WTC11 (cell line): ENCODE results near the gene GOLGA7B. TPM values are rescaled to one million over a fixed set of nuclear protein-coding genes. Genes with fewer than 3 reads are reported as not detected.

Source experiments
- ATAC-seq: fragments of 200-7000 bp; cut with Tn5 transposase; 2 replicates; pipeline ENCODE4 v1.10.0; 2021; ENCODE audit warnings: mild to moderate bottlenecking, moderate library complexity
- CTCF ChIA-PET: fragments of 300-600 bp; sonication (Branson Sonifier 250); formaldehyde crosslinking; loops from one replicate; lab custom pipeline; 2021; ENCODE audit warnings: antibody characterized with exemption; lab: Charles Lee
- POLR2A ChIA-PET: fragments of 350-600 bp; sonication (Branson Sonifier 250); formaldehyde crosslinking; loops from one replicate; lab custom pipeline; 2021; ENCODE audit warnings: antibody characterized with exemption; lab: Charles Lee
- DNase-seq: peaks from one replicate; pipeline ENCODE4 v3.0.0; 2021; ENCODE audit warnings: low spot score
- H3K27ac Mint-ChIP-seq: 2 replicates; pipeline ENCODE4 v1.8.0; 2021; ENCODE audit warnings: mixed read lengths
- H3K27me3 Mint-ChIP-seq: 2 replicates; pipeline ENCODE4 v1.8.0; 2021; ENCODE audit warnings: low read depth, mild to moderate bottlenecking, moderate library complexity, mixed read lengths
- H3K36me3 Mint-ChIP-seq: 2 replicates; pipeline ENCODE4 v1.8.0; 2021; ENCODE audit warnings: mixed read lengths
- H3K4me1 Mint-ChIP-seq: 2 replicates; pipeline ENCODE4 v1.8.0; 2022; ENCODE audit warnings: mixed read lengths
- H3K4me3 Mint-ChIP-seq: 2 replicates; pipeline ENCODE4 v1.8.0; 2021; ENCODE audit warnings: mild to moderate bottlenecking, moderate library complexity, mixed read lengths
- H3K9me3 Mint-ChIP-seq: 2 replicates; pipeline ENCODE4 v1.8.0; 2021; ENCODE audit warnings: mixed read lengths
- ARID4B ChIP-seq: sonication (generic); formaldehyde crosslinking; IDR thresholded peaks from 2 replicates; pipeline ENCODE4 v1.8.0; 2023; ENCODE audit warnings: missing genetic modification reagents, mild to moderate bottlenecking, borderline replicate concordance
- ATF1 ChIP-seq: sonication (generic); formaldehyde crosslinking; IDR thresholded peaks from 2 replicates; pipeline ENCODE4 v1.8.1; 2023; ENCODE audit warnings: mild to moderate bottlenecking, moderate library complexity, missing genetic modification reagents
- CBFB ChIP-seq: sonication (generic); formaldehyde crosslinking; IDR thresholded peaks from 2 replicates; pipeline ENCODE4 v1.8.1; 2022; ENCODE audit warnings: mild to moderate bottlenecking, low read depth, missing genetic modification reagents
- E2F5 ChIP-seq: sonication (generic); formaldehyde crosslinking; IDR thresholded peaks from 2 replicates; pipeline ENCODE4 v1.8.1; 2022; ENCODE audit warnings: mild to moderate bottlenecking, moderate library complexity, missing genetic modification reagents
- FOXP1 ChIP-seq: sonication (generic); formaldehyde crosslinking; IDR thresholded peaks from 2 replicates; pipeline ENCODE4 v1.8.0; 2022; ENCODE audit warnings: missing genetic modification reagents, mild to moderate bottlenecking, moderate library complexity, borderline replicate concordance
- GABPB1 ChIP-seq: sonication (generic); formaldehyde crosslinking; IDR thresholded peaks from 2 replicates; pipeline ENCODE4 v1.8.1; 2023; ENCODE audit warnings: mild to moderate bottlenecking, missing genetic modification reagents
- MYBL2 ChIP-seq: sonication (generic); formaldehyde crosslinking; IDR thresholded peaks from 2 replicates; pipeline ENCODE4 v1.8.1; 2023; ENCODE audit warnings: mild to moderate bottlenecking, moderate library complexity, missing genetic modification reagents
- NFATC4 ChIP-seq: fragments of 250-450 bp; sonication (Bioruptor Pico); IDR thresholded peaks from 2 replicates; pipeline ENCODE4 v1.9.0; 2021; ENCODE audit warnings: mild to moderate bottlenecking
- NR2C2 ChIP-seq: sonication (generic); formaldehyde crosslinking; IDR thresholded peaks from 2 replicates; pipeline ENCODE4 v1.8.0; 2022; ENCODE audit warnings: mild to moderate bottlenecking, missing genetic modification reagents
- NR3C1 ChIP-seq: sonication (generic); formaldehyde crosslinking; conservative IDR thresholded peaks from 2 replicates; pipeline ENCODE4 v1.8.1; 2023; ENCODE audit warnings: low read depth, mild to moderate bottlenecking, missing genetic modification reagents
- PRRX2 ChIP-seq: fragments of 250-450 bp; sonication (Bioruptor Pico); IDR thresholded peaks from 2 replicates; pipeline ENCODE4 v1.8.0; 2021; ENCODE audit warnings: mild to moderate bottlenecking
- ZBTB21 ChIP-seq: sonication (generic); formaldehyde crosslinking; IDR thresholded peaks from 2 replicates; pipeline ENCODE4 v1.8.1; 2023; ENCODE audit warnings: mild to moderate bottlenecking, missing genetic modification reagents, borderline replicate concordance
- ZNF121 ChIP-seq: sonication (generic); formaldehyde crosslinking; IDR thresholded peaks from 2 replicates; pipeline ENCODE4 v1.8.0; 2023; ENCODE audit warnings: missing genetic modification reagents
- ZNF416 ChIP-seq: fragments of 250-450 bp; sonication (Bioruptor Pico); IDR thresholded peaks from 2 replicates; pipeline ENCODE4 v1.9.0; 2021; ENCODE audit warnings: mild to moderate bottlenecking, inconsistent platforms
- ZNF425 ChIP-seq: fragments of 250-450 bp; sonication (Bioruptor Pico); conservative IDR thresholded peaks from 2 replicates; pipeline ENCODE4 v1.9.0; 2021; ENCODE audit warnings: mild to moderate bottlenecking
- ZNF532 ChIP-seq: fragments of 250-450 bp; sonication (Bioruptor Pico); IDR thresholded peaks from 2 replicates; pipeline ENCODE4 v1.9.0; 2021; ENCODE audit warnings: mild to moderate bottlenecking, borderline replicate concordance
- total RNA-seq: library from RNA; stranded (reverse); gene quantifications from 3 replicates; pipeline ENCODE4 v1.2.3, GENCODE V29; 2021

GOLGA7B gene
- total RNA-seq, 1 experiment from 2014 or later = 0.24 TPM

GRCh38 chr10:97805949-97806348, 43.7 kb upstream of the GOLGA7B start:
- ATAC-seq = 0 out of 2 replicates have a peak, but pooled peaks have one; percentile 31
- POLR2A ChIA-PET = no interaction called here

More at GRCh38 chr10:97805949-97806348, 43.7 kb upstream of the GOLGA7B start:
- CTCF ChIA-PET = interaction anchor here (1.1 to 3.7 kb wide), 4 partner anchors 14 to 223 kb away, joined by 3 to 18 read pairs (median 5); no protein-coding TSS in a partner anchor
- no peak for TF ChIP-seq PRRX2
- no peak for TF ChIP-seq GABPB1 (CRISPR knock-in tag)
- TF ChIP-seq ATF1 (CRISPR knock-in tag) = no peak
- no peak for TF ChIP-seq ARID4B (CRISPR knock-in tag)
- TF ChIP-seq NR2C2 (CRISPR knock-in tag) = no peak
- no peak for TF ChIP-seq ZNF416 (CRISPR knock-in tag)
- no peak for TF ChIP-seq ZNF425 (CRISPR knock-in tag)
- no peak for TF ChIP-seq MYBL2 (CRISPR knock-in tag)
- TF ChIP-seq FOXP1 (CRISPR knock-in tag) = no peak
- TF ChIP-seq CBFB (CRISPR knock-in tag) = no peak
- no peak for TF ChIP-seq NFATC4 (CRISPR knock-in tag)
- no peak for TF ChIP-seq ZNF532 (CRISPR knock-in tag)
- no peak for TF ChIP-seq NR3C1 (CRISPR knock-in tag)
- TF ChIP-seq ZNF121 (CRISPR knock-in tag) = no peak
- TF ChIP-seq ZBTB21 = no peak
- no peak for TF ChIP-seq E2F5
- Mint-ChIP-seq H3K4me3 (no peak overlapping the region), H3K4me1 (peaks cover 18% of the 10 kb centered on the region), H3K27ac (no peak overlapping the region), H3K27me3 (no peaks in the 10 kb centered on the region; the same call in 1 of the 2 replicates), H3K9me3 (no peaks in the 10 kb centered on the region), H3K36me3 (no peaks in the 10 kb centered on the region)
- DNase-seq = no peak
